Muscle of leg (tissue), 11 donors: ENCODE results near the gene TDRD15. TPM values are rescaled to one million over a fixed set of nuclear protein-coding genes. Genes with fewer than 3 reads are reported as not detected.
"Not testable (repeated sequence)": the region's sequence is repeated elsewhere in the genome, so short reads cannot be mapped to it uniquely, and the experiment has no call there.

ENCODE experiments used
- DNase-seq: peaks from one replicate; pipeline ENCODE4 v3.0.0; 2013
- H3K27ac ChIP-seq: one replicate; pipeline ENCODE4 v1.5.1; 2013; ENCODE audit warnings: mild to moderate bottlenecking, low read length, control low read depth
- H3K27me3 ChIP-seq: one replicate; pipeline ENCODE4 v1.6.1; 2013; ENCODE audit warnings: low read length; ENCODE audit not compliant: control insufficient read depth, insufficient read depth
- H3K36me3 ChIP-seq: one replicate; pipeline ENCODE4 v1.6.1; 2013; ENCODE audit warnings: low read length; ENCODE audit not compliant: control insufficient read depth, insufficient read depth
- H3K4me1 ChIP-seq: one replicate; pipeline ENCODE4 v1.6.1; 2013; ENCODE audit warnings: low read length; ENCODE audit not compliant: control insufficient read depth, insufficient read depth
- H3K4me3 ChIP-seq: one replicate; pipeline ENCODE4 v1.5.1; 2013; ENCODE audit warnings: low read length, control low read depth
- H3K9me3 ChIP-seq: replicated peaks from 2 replicates; pipeline ENCODE4 v1.6.1; 2013; ENCODE audit warnings: low read depth, low read length; ENCODE audit not compliant: control insufficient read depth
- WGBS: methylation state at CpG from one replicate; pipeline ENCODE4 v1.1.5; 2013; ENCODE audit warnings: missing lambda C conversion rate; ENCODE audit not compliant: insufficient coverage; 5-methylcytosine and 5-hydroxymethylcytosine counted together
- polyA plus RNA-seq, 8 donors: library from polyadenylated mRNA; unstranded; fragments of 120-200 nt; gene quantifications; one replicate each; pipeline versions ENCODE4 v1.2.1 to v1.2.3, GENCODE V29; 2013; ENCODE audit warnings: inconsistent platforms in 1 of 8, low replicate concordance in 1 of 8; ENCODE audit not compliant: insufficient read length in 8 of 8, insufficient read depth in 1 of 8
- total RNA-seq: library from RNA; stranded (reverse); fragments of 120-200 nt; gene quantifications from one replicate; pipeline ENCODE4 v1.2.4, GENCODE V29; 2013

Gene TDRD15
- total and polyA plus RNA-seq, 9 donors: 0.53 TPM; not detected in 8

DNA sequence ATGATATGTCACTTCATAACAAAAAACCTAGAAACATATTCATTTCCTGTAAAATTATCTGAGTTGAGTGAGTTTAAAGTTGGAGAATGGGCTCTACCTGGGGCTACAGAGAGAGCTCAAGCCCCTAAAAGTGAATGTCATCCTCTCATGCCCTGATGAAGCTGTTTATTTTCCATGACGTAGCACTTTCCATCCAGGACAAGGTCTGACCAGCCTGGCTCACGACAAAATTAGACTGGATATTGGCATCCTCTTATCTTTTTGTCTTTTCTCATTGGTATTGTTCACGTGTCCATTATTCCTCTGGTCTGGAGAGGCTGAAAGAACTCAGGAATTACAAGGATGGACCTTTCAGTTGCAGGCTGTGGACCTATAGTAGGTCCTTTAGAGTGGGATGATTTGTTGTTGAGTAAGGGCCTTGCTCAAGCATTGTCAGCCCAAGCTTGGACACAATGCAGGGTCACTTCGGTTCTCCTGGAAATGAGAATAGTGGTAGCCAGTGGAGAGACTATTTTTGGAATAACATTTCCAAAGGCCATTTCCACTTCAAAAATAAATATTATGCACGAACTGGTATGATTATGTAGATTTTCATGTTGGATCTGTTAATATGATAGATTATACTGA lies 24.4 kb upstream of the TDRD15 start:
- H3K36me3 ChIP-seq: no peaks in the 10 kb centered on the region
- H3K27me3 ChIP-seq: no peaks in the 10 kb centered on the region
- H3K4me1 ChIP-seq: no peaks in the 10 kb centered on the region
- no peak for DNase-seq
- no peaks in the 10 kb centered on the region for H3K9me3 ChIP-seq
- no peak overlapping the region for H3K4me3 ChIP-seq
- WGBS: no CpG with 5 or more reads among the region's 5 CpGs
- no peak overlapping the region for H3K27ac ChIP-seq

GRCh38 chr2:21101514-21102155 lies 22.1 kb upstream of the TDRD15 start:
- H3K27ac ChIP-seq, H3K27me3 ChIP-seq, H3K4me1 ChIP-seq, H3K9me3 ChIP-seq, H3K36me3 ChIP-seq, H3K4me3 ChIP-seq, DNase-seq: not testable (repeated sequence)
- WGBS: 95% methylated on average over 27 of the region's 34 CpGs

DNA sequence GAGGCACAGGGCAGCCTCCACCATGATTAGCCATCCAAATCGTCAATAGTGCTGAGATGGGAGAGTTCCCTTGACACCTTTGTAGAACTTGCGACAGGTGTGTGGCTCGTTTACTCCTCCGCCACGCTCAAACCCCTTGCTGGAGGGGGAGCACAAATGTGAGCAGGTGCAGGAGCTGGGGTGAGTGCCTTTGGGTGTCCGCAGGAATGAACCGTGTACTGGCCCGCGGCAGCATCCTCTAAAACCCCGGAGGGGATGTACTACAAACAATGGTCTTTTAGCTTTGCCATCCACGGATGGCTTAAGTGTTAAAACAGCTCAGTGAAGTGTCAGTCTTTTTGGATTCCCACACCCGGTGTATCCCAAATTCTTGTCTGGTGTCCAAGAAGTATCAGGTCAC lies 21.4 kb upstream of the TDRD15 start:
- Histone ChIP-seq H3K27me3 (no peaks in the 10 kb centered on the region), H3K36me3 (no peaks in the 10 kb centered on the region), H3K27ac (no peak overlapping the region), H3K4me1 (no peaks in the 10 kb centered on the region), H3K4me3 (no peak overlapping the region), H3K9me3 (no peaks in the 10 kb centered on the region)
- 91% methylated on average over 11 of the region's 12 CpGs for WGBS
- no peak for DNase-seq

DNA sequence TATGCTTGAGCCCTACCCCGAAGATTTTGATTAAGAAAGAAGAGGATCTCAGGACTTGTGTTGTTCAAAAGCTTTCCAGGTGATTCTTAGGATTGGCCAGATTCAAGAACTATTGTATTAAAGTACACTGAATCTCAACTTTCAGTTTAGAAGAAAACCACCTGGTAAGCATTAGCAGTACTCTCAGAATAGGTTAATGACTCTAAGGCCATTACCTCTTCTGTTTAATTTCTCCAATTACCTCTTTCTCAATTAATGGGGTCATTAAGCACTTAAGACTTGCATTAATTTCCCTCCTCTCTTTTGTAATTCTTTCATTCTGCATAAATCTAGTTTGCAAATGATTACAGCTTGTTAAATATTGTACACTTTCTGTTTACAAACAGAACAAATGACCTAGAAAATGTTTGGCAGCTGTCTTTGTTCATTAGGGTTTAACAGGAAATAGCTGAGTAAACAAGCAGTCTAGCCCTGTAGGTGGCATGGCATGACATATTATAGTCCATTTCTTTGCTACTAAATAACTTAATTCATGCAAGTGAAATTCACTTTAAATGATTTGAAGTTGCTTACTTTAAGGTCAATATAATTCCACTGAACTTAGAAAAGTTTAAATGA lies 20.4 kb upstream of the TDRD15 start:
- H3K36me3 ChIP-seq: no peaks in the 10 kb centered on the region
- no CpG with 5 or more reads among the region's 1 CpG for WGBS
- H3K9me3 ChIP-seq: no peaks in the 10 kb centered on the region
- no peaks in the 10 kb centered on the region for H3K27me3 ChIP-seq
- no peak for DNase-seq
- no peak overlapping the region for H3K4me3 ChIP-seq
- no peak overlapping the region for H3K27ac ChIP-seq
- no peaks in the 10 kb centered on the region for H3K4me1 ChIP-seq

DNA sequence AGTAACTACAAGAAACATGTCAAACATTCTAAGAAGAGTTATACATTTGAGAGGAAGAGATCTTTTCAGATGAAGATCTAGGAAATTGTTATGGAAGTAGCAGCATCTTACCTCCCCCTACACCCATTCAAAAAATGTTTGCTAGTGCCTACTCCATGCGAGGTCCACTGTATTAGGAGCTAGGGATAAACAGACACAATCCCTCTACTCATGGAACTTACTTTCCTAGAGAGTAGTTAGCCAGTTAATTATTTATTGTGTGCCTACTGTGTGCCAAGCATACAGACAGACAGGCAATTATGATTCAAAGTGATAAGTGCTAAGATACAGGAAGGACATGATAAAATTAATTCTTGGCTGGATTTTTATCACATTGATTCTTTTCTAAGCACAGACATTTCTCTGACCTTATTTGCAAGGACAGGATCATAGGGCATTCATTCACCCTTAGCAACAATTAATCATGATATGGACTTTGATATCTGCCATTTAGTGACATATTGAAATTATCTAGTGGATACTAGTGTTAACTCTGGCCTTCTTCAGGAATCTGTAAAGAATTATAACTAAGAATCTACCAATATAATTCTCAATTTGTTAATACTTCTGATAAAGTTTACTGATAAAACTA lies 19.6 kb upstream of the TDRD15 start:
- Histone ChIP-seq H3K4me3 (no peak overlapping the region), H3K27me3 (no peaks in the 10 kb centered on the region), H3K4me1 (no peaks in the 10 kb centered on the region), H3K27ac (no peak overlapping the region), H3K9me3 (no peaks in the 10 kb centered on the region), H3K36me3 (no peaks in the 10 kb centered on the region)
- no peak for DNase-seq
- WGBS: no CpG with 5 or more reads among the region's 1 CpG

GRCh38 chr2:21111012-21111411 lies 12.8 kb upstream of the TDRD15 start:
- 100% methylated on average over 1 of the region's 1 CpG for WGBS
- H3K27me3 ChIP-seq: no peaks in the 10 kb centered on the region

GRCh38 chr2:21117688-21118087 lies 6.1 kb upstream of the TDRD15 start:
- Histone ChIP-seq H3K4me3 (no peak overlapping the region), H3K36me3 (no peaks in the 10 kb centered on the region), H3K9me3 (no peaks in the 10 kb centered on the region), H3K27ac (no peak overlapping the region), H3K27me3 (no peaks in the 10 kb centered on the region), H3K4me1 (no peaks in the 10 kb centered on the region)
- no peak for DNase-seq

More at GRCh38 chr2:21111012-21111411, 12.8 kb upstream of the TDRD15 start:
- Histone ChIP-seq H3K9me3 (no peaks in the 10 kb centered on the region), H3K4me3 (no peak overlapping the region), H3K4me1 (no peaks in the 10 kb centered on the region), H3K36me3 (no peaks in the 10 kb centered on the region), H3K27ac (no peak overlapping the region)
- no peak for DNase-seq

DNA sequence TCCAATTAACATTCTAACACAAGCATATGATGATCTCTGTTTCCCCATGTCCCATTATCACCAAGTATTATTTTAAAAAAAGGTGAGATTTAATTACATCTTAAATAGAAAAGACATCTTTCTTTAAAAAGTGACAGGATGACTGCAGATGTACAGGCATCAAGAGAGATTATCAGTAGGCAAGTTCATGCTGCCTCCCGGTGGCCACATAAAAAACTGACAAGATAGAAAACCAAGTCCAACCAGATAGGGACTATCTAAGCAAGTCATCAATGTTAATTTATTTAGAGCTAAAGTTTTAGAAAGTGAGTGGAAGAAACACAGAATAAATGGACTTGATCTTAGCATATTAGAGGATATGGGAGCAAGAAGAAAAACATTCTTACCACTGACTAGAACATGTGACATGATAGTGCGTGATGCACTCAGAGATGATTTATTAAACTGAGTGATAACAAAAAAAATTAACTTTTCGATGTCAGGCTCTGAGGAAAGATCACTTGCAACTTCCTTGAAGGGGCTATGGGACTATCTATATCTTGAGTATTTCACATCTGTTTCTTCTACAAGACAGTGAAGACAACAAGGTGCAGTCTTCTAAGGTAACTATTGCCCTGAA lies 5.4 kb upstream of the TDRD15 start:
- no peak overlapping the region for H3K27ac ChIP-seq
- no CpG with 5 or more reads among the region's 3 CpGs for WGBS
- H3K36me3 ChIP-seq: no peaks in the 10 kb centered on the region
- no peak overlapping the region for H3K4me3 ChIP-seq
- DNase-seq: peak; percentile 41
- no peaks in the 10 kb centered on the region for H3K27me3 ChIP-seq
- H3K4me1 ChIP-seq: no peaks in the 10 kb centered on the region
- no peaks in the 10 kb centered on the region for H3K9me3 ChIP-seq

DNA sequence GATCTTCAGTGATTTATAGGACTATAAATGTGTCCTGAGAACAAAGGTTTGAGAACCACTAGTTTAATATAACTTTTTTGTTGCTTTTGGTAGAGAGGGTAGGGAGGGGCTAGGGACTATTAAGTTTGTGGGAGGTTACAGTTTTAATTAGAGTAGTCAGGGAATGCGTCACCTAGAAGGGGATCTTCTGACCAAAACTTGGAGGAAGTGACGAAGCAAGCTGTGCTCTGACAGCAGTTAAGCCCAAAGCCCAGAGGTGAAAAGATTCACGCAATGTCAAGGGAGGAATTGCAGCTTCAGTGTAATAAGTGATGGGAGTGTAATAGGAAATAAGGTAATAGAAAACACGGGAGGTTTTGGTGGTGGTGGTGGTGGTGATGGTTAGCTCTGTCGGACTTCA lies 8.1 kb downstream of the TDRD15 start:
- H3K4me3 ChIP-seq: no peak overlapping the region
- no peaks in the 10 kb centered on the region for H3K36me3 ChIP-seq
- no peaks in the 10 kb centered on the region for H3K4me1 ChIP-seq
- H3K27ac ChIP-seq: no peak overlapping the region
- DNase-seq: no peak
- no peaks in the 10 kb centered on the region for H3K9me3 ChIP-seq
- 67% methylated on average over 3 of the region's 5 CpGs for WGBS
- H3K27me3 ChIP-seq: no peaks in the 10 kb centered on the region

- Histone ChIP-seq H3K27me3 (no peaks in the 10 kb centered on the region), H3K36me3 (no peaks in the 10 kb centered on the region), H3K4me1 (no peaks in the 10 kb centered on the region), H3K27ac (no peak overlapping the region), H3K4me3 (no peak overlapping the region), H3K9me3 (no peaks in the 10 kb centered on the region)
- no CpG with 5 or more reads among the region's 2 CpGs for WGBS
- DNase-seq: no peak
These were observed 11.8 kb downstream of the TDRD15 start for GRCh38 chr2:21135585-21135984.
